HG02571 (cell line): ENCODE results near the gene ZNF804B.

ENCODE experiments used
- ATAC-seq: cut with Tn5 transposase; IDR thresholded peaks from one replicate; pipeline ENCODE4 v1.9.1; 2021; ENCODE audit warnings: mild to moderate bottlenecking, moderate library complexity; ENCODE audit not compliant: unreplicated experiment

The ZNF804B gene

DNA sequence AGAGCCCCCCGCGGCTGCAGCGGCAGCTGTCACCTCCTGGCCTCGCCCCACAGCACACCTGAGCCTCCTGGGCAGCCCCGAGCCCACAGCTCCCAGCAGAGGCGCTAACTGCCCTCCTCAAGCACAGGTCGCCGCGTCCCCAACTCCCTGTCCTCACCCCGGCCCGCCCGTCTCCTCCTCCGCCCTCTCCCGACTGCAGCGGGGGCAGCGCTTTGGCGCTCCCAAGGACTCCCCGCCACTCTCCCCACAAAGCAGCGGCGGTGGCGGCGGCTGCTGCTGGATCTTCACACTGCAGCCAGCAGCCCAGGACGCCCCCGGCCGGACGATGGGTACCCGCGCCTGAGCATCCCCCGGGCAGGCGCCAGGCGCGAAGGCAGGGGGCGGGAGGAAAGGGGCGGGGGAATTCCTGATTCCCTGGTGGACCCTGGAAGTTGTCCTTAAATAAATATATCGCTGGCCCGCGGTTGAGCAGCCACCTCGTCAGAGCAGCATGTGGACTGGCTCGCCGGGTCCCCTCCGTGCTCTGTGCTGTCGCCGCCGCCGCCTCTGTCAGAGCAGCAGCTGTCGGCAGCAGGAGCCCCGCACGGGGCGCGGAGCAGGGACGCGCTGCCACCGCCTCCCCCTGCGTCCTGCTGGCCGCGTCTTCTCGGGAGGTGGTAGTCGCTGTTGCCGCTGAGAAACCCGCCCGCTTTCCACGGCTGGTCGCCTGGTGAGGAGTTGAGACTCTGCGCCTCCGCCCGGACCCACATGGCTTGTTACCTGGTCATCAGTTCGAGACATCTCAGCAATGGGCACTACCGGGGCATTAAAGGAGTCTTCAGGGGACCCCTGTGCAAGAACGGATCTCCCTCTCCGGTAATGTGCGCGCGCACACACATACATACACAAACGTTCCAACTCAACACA is at the start of gene ZNF804B:
Gene ZNF804B (plus strand): TSS at position 471 of the 906 bp plus-strand sequence. CDS start 277 bp downstream, at position 748.
- no peak for ATAC-seq

DNA sequence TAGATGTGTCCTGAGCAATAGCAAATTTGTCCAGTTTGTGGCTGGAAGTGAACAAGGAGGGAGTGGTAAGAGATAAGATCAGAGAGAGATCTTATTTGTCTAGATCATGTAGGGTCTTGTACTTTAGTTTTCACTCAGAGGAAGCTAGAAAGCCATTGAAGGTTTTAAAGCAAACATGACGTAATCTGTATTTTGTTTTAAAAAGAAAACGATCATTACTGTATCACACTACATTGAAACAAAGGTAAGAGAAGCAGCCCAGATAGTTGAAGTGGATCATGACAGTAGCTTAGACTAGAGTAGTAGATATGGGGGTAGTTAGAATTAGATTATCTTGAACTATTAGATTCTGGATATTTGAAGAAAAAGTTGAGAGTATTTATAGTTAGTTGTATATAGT is 23.6 kb upstream of the ZNF804B start:
- ATAC-seq: no peak

DNA sequence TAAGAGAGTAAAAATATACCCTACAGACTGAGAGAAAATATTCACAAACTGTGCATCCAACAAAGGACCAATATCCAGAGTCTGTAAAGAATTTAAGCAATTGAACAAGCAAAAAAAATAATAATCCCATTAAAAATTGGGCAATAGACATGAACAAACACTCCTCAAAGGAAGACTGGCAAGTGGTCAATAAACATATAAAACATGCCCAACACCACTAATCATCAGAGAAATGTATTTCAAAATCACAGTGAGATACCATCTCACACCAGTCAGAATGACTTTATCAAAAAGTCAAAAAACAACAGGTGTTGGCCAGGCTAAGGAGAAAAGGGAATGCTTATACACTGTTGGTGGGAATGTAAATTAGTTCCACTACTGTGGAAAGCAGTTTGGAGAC is 21.9 kb upstream of the ZNF804B start:
- no peak for ATAC-seq

DNA sequence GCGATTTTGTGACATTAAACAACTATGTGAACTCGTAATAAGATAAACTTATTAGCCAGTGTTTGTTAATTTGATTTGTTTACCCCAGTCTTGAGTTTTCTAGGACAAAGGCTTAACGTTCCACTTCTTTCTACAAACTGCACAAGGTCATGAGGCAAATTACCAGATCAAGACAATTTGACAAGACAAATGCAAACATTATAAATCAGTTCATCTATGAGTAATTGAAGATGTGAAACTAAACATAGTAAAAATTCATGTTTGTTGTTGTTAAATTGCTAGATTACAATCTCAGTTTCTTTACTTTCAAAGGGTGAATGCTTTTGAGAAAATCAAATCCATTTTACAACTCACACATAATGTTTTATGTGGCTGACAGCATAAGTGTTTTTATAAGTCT is 13.4 kb upstream of the ZNF804B start:
- ATAC-seq: no peak

DNA sequence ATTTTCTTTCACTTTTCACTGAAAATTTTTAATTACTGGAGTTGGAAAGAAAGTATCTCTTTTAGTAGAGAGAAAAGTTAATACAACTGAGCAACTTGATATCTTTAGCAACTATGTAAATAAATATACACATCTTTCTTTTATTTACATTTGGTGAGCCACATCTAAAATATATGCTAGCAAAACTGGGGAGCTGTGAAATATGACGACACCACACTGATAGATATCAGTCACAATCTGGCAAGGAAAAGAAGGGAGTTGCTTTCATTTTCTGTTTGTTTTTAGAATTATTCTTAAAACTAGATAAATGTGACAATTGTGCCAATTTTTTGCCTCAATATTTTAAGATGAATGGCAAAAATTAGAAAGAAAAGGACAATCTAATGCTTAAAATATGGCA is 2.7 kb upstream of the ZNF804B start:
- ATAC-seq: no peak

DNA sequence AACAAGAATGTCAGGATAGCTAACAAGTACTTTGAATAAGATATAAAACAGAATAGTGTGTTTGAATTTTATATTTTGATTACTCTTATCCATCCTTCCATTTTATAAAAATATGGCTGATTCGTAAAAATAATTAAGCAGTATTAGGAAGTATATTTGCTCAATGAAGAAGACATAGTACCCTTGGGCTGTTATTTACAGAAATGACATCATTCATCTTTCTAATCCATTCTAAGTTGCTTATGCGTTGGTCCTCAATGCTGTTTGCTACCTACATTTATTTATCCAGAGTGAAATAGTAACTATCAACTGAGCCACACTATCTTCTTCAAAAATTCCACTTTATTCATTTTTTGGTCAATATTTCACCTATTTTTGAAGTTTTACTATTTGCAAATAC is 2.1 kb upstream of the ZNF804B start:
- no peak for ATAC-seq

DNA sequence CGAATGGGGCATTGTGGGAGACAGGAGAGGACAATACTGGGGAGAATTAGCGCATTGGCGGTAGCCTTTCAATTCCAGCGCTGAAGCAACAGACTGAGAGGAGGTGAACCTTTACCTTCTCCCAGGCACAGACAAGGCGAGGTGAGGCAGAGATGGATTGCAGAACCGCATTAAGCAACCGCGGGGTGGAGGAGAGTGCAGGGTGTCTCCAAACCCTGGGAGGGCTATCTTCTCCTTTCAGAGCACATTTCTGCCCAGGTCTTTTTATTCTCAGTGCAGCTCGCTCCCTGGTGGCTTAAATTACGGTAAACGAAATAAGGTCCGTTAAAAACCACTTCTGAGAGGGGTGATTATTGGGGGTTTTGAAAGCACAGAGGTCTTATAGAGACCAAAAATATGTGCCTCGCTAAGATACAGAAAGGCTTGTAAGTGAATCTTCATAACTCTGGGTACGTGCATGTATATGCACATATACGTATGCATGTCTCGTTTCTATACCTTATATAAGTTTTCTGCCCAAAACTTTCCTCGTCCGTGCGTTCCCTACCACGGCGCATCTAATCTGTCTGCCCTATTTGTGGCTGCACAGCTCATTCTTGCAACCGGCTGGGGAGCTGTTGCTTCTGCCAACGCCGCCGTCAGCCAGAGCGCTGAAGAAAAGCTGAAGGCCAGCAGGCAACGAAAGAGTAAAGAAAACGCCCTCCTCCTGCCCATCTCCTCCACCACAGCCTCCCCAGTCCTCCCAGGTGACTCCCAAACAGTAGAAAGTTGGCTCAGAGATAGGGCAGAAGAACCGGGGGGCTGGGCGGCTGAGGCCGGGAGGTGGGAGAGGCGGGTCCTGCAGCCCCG is 895 bp upstream of the ZNF804B start:
- ATAC-seq: no peak

DNA sequence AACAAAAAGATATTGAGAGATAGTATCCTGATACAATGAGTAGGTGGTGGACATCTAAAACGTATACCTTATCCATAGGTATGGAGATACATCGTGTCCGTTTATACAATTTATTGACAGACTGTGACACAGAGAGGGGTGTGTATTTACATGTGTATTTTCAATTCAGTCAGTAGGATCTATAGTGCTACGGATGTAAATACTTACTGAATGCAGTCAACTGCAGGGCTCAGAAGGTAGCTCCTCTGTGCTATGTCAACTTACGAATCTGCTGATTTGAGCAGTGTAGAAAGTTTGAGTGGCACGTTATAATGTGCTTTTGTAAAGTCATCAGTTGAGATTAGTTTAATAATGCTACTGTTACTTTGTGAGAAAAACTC is 626 bp downstream of the ZNF804B start:
- no peak for ATAC-seq

DNA sequence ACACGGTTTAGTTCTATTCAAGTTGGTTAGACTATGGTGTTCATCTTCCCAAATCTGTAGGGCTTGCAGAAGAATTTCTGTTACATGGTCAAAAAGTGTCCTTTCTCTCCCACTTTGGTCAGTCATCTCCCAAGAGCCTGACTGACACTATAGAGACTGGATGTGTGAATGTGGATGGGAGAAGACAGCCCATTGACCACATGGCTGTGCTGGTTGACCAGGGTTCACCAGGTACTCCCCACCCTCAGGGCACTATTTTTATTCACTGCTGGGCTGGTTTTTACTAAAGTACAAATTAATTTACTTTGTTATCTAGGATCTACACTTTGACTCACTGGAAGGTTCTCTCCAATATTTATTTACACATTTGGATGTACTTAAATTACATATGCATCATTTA is 2.3 kb downstream of the ZNF804B start:
- no peak for ATAC-seq

DNA sequence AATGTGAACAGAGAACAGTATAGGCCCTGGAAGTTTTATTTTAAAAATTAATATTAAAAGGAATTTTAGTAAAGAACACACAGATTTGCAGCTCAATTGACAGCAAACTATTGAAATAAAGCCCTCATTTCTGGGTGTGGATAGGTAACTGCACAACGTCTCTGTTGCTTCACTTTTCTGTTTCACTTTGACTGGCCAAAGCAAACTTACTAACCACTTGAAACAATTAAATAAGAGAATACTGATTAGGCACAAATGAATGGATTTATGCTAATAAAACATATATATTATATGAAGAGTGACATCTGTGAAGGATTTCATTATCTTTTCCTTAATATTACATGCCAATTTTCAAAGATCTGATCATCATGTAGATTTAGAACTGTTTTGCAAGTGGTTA is 11.9 kb downstream of the ZNF804B start:
- ATAC-seq: no peak

DNA sequence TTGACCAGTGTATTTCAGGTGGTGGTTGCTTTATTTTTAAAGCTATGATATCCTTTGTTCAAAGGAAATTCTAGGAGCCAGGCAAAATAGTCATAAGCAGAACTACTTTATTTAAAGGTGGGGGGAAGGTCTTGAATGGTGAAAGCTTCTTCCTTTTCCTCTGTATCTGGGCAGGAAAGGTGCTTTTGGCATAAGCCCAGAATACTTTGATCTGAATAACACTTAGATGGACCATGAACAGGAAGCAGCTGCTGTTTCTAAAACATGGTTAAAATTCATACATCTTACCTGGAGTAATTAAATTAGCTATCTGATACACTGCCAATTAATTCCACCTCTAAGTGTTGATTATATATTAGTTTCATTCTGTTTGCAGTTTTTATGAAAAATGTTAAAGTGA is 13.3 kb downstream of the ZNF804B start:
- ATAC-seq: no peak

DNA sequence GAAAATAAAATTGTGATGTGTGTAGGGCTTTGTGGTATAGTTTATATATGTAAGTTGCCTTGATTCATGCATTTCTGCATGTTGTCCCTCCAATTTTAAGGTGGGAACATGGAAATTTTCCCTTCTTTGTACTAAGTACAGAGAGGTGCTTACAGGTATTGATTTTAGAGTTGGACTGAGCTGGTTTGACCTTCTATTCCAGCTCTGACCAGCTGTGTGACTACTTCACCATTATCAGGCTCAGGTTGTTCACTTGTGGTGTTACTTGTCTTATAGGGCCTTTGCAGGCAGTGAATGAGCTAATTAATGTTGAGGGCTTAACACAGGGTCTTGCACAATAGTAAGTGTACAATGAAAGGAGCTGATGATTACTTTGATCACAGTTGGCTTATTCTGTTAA is 16.3 kb downstream of the ZNF804B start:
- ATAC-seq: no peak

DNA sequence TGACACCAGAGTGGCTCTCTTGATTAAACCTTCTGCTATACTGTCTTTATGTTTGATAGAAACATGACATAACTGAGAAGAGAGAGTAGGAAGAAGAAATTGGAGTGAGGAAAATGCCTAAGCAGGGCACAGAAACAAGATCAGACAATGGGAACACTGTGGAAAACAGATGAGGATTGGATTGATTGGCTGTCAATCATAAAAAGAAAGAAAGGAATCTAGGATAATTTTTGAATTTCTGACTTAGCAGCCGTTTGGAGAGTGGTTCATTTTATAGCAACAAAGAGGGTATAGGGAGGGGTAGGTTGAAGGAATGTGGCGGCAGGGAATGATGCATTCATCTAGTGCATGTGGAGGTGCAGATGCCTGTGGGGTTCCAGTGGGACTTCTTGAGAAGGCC is 28.3 kb downstream of the ZNF804B start:
- ATAC-seq: no peak

DNA sequence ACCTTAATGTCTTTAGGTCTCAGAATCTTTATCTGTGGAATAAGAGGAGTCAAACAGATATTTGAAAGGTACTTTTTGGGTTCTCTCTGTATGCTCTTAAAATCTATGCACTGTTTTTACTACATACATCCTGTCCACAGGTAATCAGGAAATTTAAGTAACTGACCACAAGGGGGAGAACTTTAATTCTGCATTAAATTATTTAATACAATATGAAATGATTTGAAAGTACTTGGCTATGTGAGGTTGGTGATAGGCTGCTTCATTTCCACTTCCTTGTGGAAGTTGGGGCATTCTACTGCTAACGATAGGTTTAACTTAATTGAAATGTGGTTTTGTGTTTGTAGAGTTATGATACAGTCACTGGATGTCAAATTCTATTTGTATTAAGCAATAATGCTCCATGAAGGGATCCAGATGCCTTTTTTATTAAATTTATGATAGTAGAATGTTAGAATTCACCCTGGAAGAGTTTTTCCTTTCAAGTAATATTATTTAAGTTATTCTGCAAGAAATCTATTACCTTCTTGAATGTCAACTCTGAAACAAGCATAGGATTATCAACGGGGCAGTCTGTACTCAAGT is 30.1 kb downstream of the ZNF804B start:
- ATAC-seq: no peak

DNA sequence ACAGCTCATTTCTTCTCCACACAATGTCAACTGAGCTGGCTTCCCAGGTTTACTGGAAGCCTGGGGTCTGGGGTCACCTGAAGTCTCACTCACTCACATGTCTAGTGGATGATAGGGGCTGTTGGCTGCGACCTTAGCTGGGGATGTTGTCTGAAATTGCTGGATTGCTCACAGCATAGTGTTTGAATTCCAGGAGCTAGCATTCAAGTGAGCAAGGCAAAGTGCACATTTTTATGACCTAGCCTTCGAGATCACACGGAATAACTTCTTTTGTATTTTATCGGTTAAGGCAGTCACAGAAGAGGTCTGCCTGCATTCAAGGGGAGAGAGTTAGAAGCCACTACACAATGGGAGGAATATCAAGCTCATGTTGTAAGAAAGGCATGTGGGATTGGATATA is 32.4 kb downstream of the ZNF804B start:
- ATAC-seq: no peak

DNA sequence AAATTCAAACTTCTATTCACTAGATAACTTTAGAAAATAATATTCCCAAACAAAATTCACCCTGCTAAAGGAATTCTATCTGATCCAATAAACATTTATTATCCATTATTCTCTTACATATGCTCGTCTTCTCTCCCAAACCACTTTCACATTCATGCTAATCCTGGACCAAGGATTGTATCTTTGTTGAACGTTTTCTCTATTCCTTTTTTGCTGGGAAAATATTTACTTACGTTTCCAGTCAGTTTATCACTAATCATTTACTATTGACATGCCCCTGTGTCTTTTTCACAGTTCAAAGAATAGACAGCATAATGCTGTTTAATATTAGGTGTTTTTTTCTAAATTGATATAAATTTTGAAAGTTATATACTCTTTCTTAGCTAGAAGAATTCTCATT is 32.9 kb downstream of the ZNF804B start:
- no peak for ATAC-seq

DNA sequence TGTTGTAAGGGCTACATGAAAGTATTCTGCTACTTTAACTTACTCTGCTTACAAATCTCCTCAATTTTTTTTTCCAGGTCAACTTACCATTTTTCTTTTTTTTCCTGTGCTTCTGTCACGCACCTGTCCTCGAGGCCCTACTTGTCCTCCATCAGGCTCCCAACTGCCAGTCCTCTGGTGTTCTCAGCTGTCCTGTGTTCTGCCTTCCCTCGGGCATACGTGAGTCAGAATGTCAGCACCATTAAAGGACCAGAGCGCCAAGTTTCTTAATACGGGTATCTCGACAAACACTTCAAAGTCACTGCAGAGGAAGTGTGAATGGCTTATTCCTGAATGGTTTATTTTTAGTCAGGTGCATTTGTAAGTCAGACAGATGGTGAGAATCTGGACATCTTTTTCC is 36.1 kb downstream of the ZNF804B start, which contains the start of gene TEX47:
Gene TEX47 (minus strand): TSS at position 185 of the 400 bp plus-strand sequence. CDS start 795 bp downstream, outside the sequence.
- no peak for ATAC-seq

DNA sequence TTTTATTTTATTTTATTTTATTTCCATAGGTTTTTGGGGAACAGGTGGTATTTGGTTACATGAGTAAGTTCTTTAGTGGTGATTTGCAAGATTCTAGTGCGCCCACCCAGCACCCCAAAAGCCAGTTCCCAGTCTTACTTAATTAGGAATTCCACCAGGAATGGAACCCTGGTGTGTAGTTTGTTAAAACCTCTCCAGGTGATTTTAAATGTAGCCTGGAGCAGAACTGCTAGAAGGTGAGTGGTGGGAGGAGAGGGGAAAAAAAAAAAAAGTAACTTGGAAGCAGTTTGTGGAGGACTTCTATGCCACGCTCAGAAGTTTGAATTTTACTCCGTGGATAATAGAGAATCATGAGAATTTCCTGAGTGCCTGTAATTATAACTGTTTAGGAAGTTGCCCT is 41.5 kb downstream of the ZNF804B start:
- ATAC-seq: no peak

DNA sequence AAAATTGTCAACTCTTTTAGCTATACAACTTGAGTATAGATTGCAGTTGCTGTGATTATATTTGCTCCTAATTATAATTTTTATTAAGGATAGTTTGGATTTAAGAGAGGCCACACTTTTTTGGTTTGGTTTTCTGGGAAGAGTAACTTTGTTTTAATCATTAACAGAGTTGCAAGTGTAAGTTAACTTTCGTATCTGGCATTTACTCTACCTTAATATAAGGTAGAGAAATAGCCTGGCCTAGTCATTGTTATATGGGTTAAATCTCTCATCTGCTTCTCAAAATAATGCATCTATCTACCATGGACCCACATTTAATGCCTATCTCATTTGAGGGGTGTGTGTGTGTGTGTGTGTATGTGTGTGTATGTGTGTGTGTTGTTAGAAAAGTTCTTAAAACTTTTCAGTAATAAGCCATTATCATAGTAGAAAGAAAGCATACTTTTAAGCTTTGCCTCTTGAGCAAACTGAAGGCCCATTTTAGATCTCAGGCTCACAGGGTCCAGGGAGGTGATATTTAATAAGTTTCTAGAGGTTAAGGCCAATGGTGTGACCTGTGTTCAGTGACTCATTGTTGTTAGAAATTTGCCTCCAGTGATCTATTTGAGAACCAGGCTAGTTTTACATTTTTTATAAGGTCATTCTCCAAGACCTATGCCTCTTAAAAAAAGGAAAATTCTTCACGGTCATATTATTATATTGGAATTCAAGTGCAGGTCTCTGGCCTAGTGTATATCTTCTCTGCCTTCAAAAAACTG is 47.0 kb downstream of the ZNF804B start:
- no peak for ATAC-seq

DNA sequence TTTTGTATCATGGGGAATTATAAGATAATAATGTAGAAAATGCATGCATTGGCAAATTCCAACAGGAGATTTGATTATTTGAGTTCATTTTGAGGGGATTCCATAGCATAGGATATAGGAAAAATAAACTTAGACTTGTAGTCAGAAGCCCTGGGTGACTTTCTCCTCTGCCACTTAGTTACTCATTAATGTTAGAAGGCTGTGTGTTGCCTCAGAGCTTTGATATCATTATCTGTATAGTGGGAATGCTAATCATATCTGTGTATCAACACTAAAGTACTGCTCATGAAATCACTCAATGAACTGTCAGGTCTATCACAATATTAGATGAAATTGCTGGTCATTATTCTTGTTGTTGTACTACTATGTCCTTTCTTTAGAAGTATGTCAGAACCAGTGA is 59.1 kb downstream of the ZNF804B start:
- no peak for ATAC-seq

DNA sequence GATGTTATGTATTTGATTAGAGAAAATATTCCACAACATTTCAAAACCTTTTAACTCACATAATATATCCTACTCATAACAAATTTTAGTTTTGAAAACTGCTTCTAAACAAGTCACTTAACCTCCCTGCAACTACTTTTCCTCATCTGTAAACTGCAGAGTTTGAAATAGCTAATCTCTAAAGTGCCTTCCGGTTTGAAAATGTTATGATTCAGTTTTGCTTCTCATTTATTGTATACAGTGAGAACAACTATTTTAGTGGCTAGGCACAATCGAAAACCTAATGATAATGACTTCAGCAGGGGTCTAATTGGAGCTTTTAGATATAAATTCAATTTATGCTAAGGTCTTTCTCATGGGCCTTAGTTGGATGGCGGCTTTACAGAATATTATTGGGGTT is 66.7 kb downstream of the ZNF804B start:
- no peak for ATAC-seq
